GM23338 (cell line): ENCODE measurements around the gene STIM2. TPM values are rescaled to one million over a fixed set of nuclear protein-coding genes. Genes with fewer than 3 reads are reported as not detected.

ENCODE experiments used
- ATAC-seq: fragments of 200-7000 bp; cut with Tn5 transposase; 3 replicates; pipeline ENCODE4 v1.9.1; 2020
- DNase-seq: peaks from one replicate; pipeline ENCODE4 v3.0.0-alpha.2; 2015; ENCODE audit warnings: low spot score
- H2AFZ ChIP-seq: fragments of 200-600 bp; sonication (generic); 2 replicates; pipeline ENCODE4 v1.8.0; 2016; ENCODE audit warnings: antibody characterized with exemption, mild to moderate bottlenecking, moderate library complexity
- H3F3A ChIP-seq: fragments of 200-600 bp; sonication (generic); replicated peaks from 2 replicates; pipeline ENCODE4 v1.8.0; 2017; ENCODE audit warnings: antibody characterized with exemption, mixed run types, low read depth
- H3K27ac ChIP-seq: fragments of 200-600 bp; sonication (generic); 2 replicates; pipeline ENCODE4 v1.6.1; 2016; ENCODE audit warnings: low read depth
- H3K27me3 ChIP-seq: fragments of 200-600 bp; sonication (generic); 2 replicates; pipeline ENCODE4 v1.8.0; 2016; ENCODE audit warnings: mild to moderate bottlenecking, mixed run types, moderate library complexity; ENCODE audit not compliant: insufficient read depth
- H3K36me3 ChIP-seq: fragments of 200-600 bp; sonication (generic); 2 replicates; pipeline ENCODE4 v1.8.0; 2016; ENCODE audit warnings: mild to moderate bottlenecking; ENCODE audit not compliant: insufficient read depth
- H3K4me1 ChIP-seq: fragments of 200-600 bp; sonication (generic); 2 replicates; pipeline ENCODE4 v1.8.0; 2016; ENCODE audit warnings: mild to moderate bottlenecking, moderate library complexity; ENCODE audit not compliant: insufficient read depth
- H3K4me2 ChIP-seq: fragments of 200-600 bp; sonication (generic); 2 replicates; pipeline ENCODE4 v1.7.1; 2017; ENCODE audit warnings: mixed run types
- H3K4me3 ChIP-seq: fragments of 200-600 bp; sonication (generic); 2 replicates; pipeline ENCODE4 v1.6.1; 2016; ENCODE audit warnings: mixed run types
- H3K79me2 ChIP-seq: fragments of 200-600 bp; sonication (generic); replicated peaks from 2 replicates; pipeline ENCODE4 v1.8.0; 2017; ENCODE audit warnings: mild to moderate bottlenecking; ENCODE audit not compliant: insufficient read depth
- H3K9me2 ChIP-seq: fragments of 200-600 bp; sonication (generic); 2 replicates; pipeline ENCODE4 v1.8.0; 2017; ENCODE audit not compliant: insufficient read depth
- H4K20me1 ChIP-seq: fragments of 200-600 bp; sonication (generic); replicated peaks from 2 replicates; pipeline ENCODE4 v1.8.0; 2017; ENCODE audit warnings: mild to moderate bottlenecking; ENCODE audit not compliant: insufficient read depth
- H3K27ac Mint-ChIP-seq: 2 replicates; pipeline ENCODE4 v1.8.0; 2020; ENCODE audit warnings: inconsistent platforms, mild to moderate bottlenecking, moderate library complexity, mixed read lengths
- H3K27me3 Mint-ChIP-seq: 3 replicates; pipeline ENCODE4 v1.8.0; 2022; ENCODE audit warnings: low read depth, mild to moderate bottlenecking, moderate library complexity, mixed read lengths, inconsistent platforms; ENCODE audit not compliant: insufficient read depth, poor library complexity
- H3K36me3 Mint-ChIP-seq: 3 replicates; pipeline ENCODE4 v1.8.0; 2021; ENCODE audit warnings: low read depth, mild to moderate bottlenecking, inconsistent platforms, moderate library complexity, mixed read lengths
- H3K4me1 Mint-ChIP-seq: 3 replicates; pipeline ENCODE4 v1.8.0; 2020; ENCODE audit warnings: mild to moderate bottlenecking, inconsistent platforms, mixed read lengths
- H3K4me3 Mint-ChIP-seq: 3 replicates; pipeline ENCODE4 v1.8.0; 2021; ENCODE audit warnings: moderate library complexity, mild to moderate bottlenecking, inconsistent platforms, mixed read lengths
- H3K9me3 Mint-ChIP-seq: 3 replicates; pipeline ENCODE4 v1.8.0; 2020; ENCODE audit warnings: moderate library complexity, mild to moderate bottlenecking, inconsistent platforms, mixed read lengths
- CREB1 ChIP-seq: fragments of 250-450 bp; sonication (Bioruptor Pico); IDR thresholded peaks from 2 replicates; pipeline ENCODE4 v1.5.0; 2020; ENCODE audit warnings: low read depth, mild to moderate bottlenecking, moderate library complexity
- CTCF ChIP-seq, 2 experiments: fragments of 200-600 bp in 1 of 2; sonication (generic) in 1 of 2; conservative IDR thresholded peaks; 2 replicates each; pipeline versions ENCODE4 v1.5.1 to v1.6.1; 2016 to 2017; ENCODE audit warnings: antibody characterized with exemption in 2 of 2, low read depth in 2 of 2, mild to moderate bottlenecking in 2 of 2, moderate library complexity in 1 of 2
- EZH2 ChIP-seq: fragments of 200-600 bp; sonication (generic); IDR thresholded peaks from one replicate; pipeline ENCODE4 v1.8.0; 2017; ENCODE audit warnings: antibody characterized with exemption, mild to moderate bottlenecking, low read depth; ENCODE audit not compliant: unreplicated experiment
- EZH2phosphoT487 ChIP-seq: fragments of 200-600 bp; sonication (generic); IDR thresholded peaks from one replicate; pipeline ENCODE4 v1.8.1; 2018; ENCODE audit warnings: antibody characterized with exemption; ENCODE audit not compliant: unreplicated experiment
- JUNB ChIP-seq: IDR thresholded peaks from one replicate; pipeline ENCODE4 v1.6.1; 2016; ENCODE audit warnings: antibody characterized with exemption; ENCODE audit not compliant: unreplicated experiment
- NANOG ChIP-seq: IDR thresholded peaks from 2 replicates; pipeline ENCODE4 v1.6.1; 2016; ENCODE audit warnings: antibody characterized with exemption, borderline replicate concordance
- POLR2AphosphoS5 ChIP-seq: IDR thresholded peaks from 2 replicates; pipeline ENCODE4 v1.6.1; 2016; ENCODE audit warnings: antibody characterized with exemption, low read depth
- STAT1 ChIP-seq: IDR thresholded peaks from one replicate; pipeline ENCODE4 v1.6.1; 2016; ENCODE audit warnings: antibody characterized with exemption; ENCODE audit not compliant: unreplicated experiment
- ZNF114 ChIP-seq: fragments of 250-450 bp; sonication (Bioruptor Pico); IDR thresholded peaks from 2 replicates; pipeline ENCODE4 v1.5.0; 2020; ENCODE audit warnings: mild to moderate bottlenecking, moderate library complexity
- ZNF331 ChIP-seq: fragments of 250-450 bp; sonication (Bioruptor Pico); IDR thresholded peaks from 2 replicates; pipeline ENCODE4 v1.5.0; 2020; ENCODE audit warnings: low read depth, mild to moderate bottlenecking, moderate library complexity
- polyA plus RNA-seq: library from polyadenylated mRNA; unstranded; fragments of >200 nt; fragmentation: Nextera tagmentation; extraction: Ambion mirVana; gene quantifications from 2 replicates; pipeline ENCODE4 v1.2.1, GENCODE V29; 2016
- total RNA-seq: library from RNA; depleted of rRNA; stranded (reverse); fragments of >200 nt; shearing (Covaris generic); gene quantifications from 2 replicates; pipeline ENCODE4 v1.2.3, GENCODE V29; 2014
- TF ChIP-seq, protein P1 (sequence below): IDR thresholded peaks from 2 replicates; pipeline ENCODE4 v1.6.1; 2016; ENCODE audit warnings: antibody characterized with exemption
- TF ChIP-seq, protein P2 (sequence below): fragments of 250-450 bp; sonication (Bioruptor Pico); IDR thresholded peaks from 2 replicates; pipeline ENCODE4 v1.5.0; 2020; ENCODE audit warnings: mild to moderate bottlenecking, moderate library complexity
- TF ChIP-seq, protein P3 (sequence below): IDR thresholded peaks from one replicate; pipeline ENCODE4 v1.6.1; 2018; ENCODE audit warnings: antibody characterized with exemption; ENCODE audit not compliant: unreplicated experiment

STIM2 gene
- total and polyA plus RNA-seq, 2 experiments from 2014 or later = 13.1 to 17.8 TPM

DNA sequence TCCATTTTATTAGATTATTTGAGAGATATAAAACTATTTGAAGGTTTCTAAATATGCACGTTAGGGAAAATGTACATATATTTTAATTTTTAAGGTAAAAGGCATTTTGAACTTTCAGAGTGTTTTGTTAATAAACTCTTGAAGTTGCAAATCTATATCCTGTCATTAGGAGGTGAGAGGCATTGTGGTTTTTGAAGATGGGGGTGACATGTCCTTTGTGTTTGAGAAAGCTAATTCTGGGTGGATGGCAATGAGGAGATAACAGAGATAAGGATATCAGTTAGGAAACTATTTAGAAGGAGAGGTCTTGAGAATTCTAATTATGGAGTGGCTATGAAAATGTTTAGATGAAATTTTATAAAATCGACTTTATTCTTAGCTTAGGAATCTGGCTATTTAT is 6.1 kb downstream of the STIM2 start:
- peaks cover 20% of the 10 kb centered on the region for H3K27me3 ChIP-seq
- H3F3A ChIP-seq = peaks cover 2% of the 10 kb centered on the region; the same call in 1 of the 2 replicates
- peaks cover 97% of the 10 kb centered on the region for H3K79me2 ChIP-seq
- peaks cover 17% of the 10 kb centered on the region for H4K20me1 ChIP-seq
- H2AFZ ChIP-seq = no peak overlapping the region
- no peaks in the 10 kb centered on the region for H3K27me3 Mint-ChIP-seq
- no peaks in the 10 kb centered on the region for H3K36me3 ChIP-seq
- H3K4me3 Mint-ChIP-seq = no peak overlapping the region
- H3K36me3 Mint-ChIP-seq = no peaks in the 10 kb centered on the region
- no peak overlapping the region for H3K27ac Mint-ChIP-seq
- TF ChIP-seq, protein P1, sequence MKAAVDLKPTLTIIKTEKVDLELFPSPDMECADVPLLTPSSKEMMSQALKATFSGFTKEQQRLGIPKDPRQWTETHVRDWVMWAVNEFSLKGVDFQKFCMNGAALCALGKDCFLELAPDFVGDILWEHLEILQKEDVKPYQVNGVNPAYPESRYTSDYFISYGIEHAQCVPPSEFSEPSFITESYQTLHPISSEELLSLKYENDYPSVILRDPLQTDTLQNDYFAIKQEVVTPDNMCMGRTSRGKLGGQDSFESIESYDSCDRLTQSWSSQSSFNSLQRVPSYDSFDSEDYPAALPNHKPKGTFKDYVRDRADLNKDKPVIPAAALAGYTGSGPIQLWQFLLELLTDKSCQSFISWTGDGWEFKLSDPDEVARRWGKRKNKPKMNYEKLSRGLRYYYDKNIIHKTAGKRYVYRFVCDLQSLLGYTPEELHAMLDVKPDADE = no peak
- no peak for TF ChIP-seq NANOG
- TF ChIP-seq EZH2 = no peak
- no peak for TF ChIP-seq ZNF331 (CRISPR knock-in tag)
- TF ChIP-seq STAT1 = no peak
- TF ChIP-seq JUNB = no peak
- TF ChIP-seq, protein P2, sequence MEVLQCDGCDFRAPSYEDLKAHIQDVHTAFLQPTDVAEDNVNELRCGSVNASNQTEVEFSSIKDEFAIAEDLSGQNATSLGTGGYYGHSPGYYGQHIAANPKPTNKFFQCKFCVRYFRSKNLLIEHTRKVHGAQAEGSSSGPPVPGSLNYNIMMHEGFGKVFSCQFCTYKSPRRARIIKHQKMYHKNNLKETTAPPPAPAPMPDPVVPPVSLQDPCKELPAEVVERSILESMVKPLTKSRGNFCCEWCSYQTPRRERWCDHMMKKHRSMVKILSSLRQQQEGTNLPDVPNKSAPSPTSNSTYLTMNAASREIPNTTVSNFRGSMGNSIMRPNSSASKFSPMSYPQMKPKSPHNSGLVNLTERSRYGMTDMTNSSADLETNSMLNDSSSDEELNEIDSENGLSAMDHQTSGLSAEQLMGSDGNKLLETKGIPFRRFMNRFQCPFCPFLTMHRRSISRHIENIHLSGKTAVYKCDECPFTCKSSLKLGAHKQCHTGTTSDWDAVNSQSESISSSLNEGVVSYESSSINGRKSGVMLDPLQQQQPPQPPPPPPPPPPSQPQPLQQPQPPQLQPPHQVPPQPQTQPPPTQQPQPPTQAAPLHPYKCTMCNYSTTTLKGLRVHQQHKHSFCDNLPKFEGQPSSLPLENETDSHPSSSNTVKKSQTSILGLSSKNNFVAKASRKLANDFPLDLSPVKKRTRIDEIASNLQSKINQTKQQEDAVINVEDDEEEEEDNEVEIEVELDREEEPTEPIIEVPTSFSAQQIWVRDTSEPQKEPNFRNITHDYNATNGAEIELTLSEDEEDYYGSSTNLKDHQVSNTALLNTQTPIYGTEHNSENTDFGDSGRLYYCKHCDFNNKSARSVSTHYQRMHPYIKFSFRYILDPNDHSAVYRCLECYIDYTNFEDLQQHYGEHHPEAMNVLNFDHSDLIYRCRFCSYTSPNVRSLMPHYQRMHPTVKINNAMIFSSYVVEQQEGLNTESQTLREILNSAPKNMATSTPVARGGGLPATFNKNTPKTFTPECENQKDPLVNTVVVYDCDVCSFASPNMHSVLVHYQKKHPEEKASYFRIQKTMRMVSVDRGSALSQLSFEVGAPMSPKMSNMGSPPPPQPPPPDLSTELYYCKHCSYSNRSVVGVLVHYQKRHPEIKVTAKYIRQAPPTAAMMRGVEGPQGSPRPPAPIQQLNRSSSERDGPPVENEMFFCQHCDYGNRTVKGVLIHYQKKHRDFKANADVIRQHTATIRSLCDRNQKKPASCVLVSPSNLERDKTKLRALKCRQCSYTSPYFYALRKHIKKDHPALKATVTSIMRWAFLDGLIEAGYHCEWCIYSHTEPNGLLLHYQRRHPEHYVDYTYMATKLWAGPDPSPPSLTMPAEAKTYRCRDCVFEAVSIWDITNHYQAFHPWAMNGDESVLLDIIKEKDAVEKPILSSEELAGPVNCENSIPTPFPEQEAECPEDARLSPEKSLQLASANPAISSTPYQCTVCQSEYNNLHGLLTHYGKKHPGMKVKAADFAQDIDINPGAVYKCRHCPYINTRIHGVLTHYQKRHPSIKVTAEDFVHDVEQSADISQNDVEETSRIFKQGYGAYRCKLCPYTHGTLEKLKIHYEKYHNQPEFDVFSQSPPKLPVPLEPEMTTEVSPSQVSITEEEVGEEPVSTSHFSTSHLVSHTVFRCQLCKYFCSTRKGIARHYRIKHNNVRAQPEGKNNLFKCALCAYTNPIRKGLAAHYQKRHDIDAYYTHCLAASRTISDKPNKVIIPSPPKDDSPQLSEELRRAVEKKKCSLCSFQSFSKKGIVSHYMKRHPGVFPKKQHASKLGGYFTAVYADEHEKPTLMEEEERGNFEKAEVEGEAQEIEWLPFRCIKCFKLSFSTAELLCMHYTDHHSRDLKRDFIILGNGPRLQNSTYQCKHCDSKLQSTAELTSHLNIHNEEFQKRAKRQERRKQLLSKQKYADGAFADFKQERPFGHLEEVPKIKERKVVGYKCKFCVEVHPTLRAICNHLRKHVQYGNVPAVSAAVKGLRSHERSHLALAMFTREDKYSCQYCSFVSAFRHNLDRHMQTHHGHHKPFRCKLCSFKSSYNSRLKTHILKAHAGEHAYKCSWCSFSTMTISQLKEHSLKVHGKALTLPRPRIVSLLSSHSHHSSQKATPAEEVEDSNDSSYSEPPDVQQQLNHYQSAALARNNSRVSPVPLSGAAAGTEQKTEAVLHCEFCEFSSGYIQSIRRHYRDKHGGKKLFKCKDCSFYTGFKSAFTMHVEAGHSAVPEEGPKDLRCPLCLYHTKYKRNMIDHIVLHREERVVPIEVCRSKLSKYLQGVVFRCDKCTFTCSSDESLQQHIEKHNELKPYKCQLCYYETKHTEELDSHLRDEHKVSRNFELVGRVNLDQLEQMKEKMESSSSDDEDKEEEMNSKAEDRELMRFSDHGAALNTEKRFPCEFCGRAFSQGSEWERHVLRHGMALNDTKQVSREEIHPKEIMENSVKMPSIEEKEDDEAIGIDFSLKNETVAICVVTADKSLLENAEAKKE = no peak
- TF ChIP-seq ZNF114 = no peak
- TF ChIP-seq POLR2AphosphoS5 = no peak
- TF ChIP-seq CREB1 (CRISPR knock-in tag) = no peak
- TF ChIP-seq, protein P3, sequence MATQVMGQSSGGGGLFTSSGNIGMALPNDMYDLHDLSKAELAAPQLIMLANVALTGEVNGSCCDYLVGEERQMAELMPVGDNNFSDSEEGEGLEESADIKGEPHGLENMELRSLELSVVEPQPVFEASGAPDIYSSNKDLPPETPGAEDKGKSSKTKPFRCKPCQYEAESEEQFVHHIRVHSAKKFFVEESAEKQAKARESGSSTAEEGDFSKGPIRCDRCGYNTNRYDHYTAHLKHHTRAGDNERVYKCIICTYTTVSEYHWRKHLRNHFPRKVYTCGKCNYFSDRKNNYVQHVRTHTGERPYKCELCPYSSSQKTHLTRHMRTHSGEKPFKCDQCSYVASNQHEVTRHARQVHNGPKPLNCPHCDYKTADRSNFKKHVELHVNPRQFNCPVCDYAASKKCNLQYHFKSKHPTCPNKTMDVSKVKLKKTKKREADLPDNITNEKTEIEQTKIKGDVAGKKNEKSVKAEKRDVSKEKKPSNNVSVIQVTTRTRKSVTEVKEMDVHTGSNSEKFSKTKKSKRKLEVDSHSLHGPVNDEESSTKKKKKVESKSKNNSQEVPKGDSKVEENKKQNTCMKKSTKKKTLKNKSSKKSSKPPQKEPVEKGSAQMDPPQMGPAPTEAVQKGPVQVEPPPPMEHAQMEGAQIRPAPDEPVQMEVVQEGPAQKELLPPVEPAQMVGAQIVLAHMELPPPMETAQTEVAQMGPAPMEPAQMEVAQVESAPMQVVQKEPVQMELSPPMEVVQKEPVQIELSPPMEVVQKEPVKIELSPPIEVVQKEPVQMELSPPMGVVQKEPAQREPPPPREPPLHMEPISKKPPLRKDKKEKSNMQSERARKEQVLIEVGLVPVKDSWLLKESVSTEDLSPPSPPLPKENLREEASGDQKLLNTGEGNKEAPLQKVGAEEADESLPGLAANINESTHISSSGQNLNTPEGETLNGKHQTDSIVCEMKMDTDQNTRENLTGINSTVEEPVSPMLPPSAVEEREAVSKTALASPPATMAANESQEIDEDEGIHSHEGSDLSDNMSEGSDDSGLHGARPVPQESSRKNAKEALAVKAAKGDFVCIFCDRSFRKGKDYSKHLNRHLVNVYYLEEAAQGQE = no peak
- TF ChIP-seq CTCF (conservative IDR thresholded peaks at IDR 0.05; ENCODE audit: low read depth in 2 of 2) = no peak
- no peak for TF ChIP-seq EZH2phosphoT487
- H3K9me2 ChIP-seq = no peaks in the 10 kb centered on the region
- DNase-seq (no peak), ATAC-seq (no peak)
- peaks cover 55% of the 10 kb centered on the region for H3K4me1 Mint-ChIP-seq
- peak overlapping the region; percentile 9; the same call in 1 of the 2 replicates for H3K4me2 ChIP-seq
- peaks cover 30% of the 10 kb centered on the region for H3K4me1 ChIP-seq
- no peak overlapping the region for H3K4me3 ChIP-seq
- H3K27ac ChIP-seq = no peak overlapping the region
- no peaks in the 10 kb centered on the region for H3K9me3 Mint-ChIP-seq
